Measurements from ENCODE around the gene EHHADH.

- no peak for TF ChIP-seq POLR2AphosphoS5 (IDR thresholded peaks at IDR 0.05; ENCODE audit: low read depth, low read length)
- no peak for TF ChIP-seq POLR2A (IDR thresholded peaks at IDR 0.05; ENCODE audit: low read depth, low read length)
These were observed 3.2 kb downstream of the EHHADH start for GRCh38 chr3:185250653-185251052.

Data from GM12892 (cell line).